Gastroesophageal sphincter (tissue), 3 donors: ENCODE measurements around the gene COL4A3.

Experiments
- CTCF ChIP-seq, 4 experiments: fragments of 200-600 bp in 2 of 4; fragments of 450-650 bp in 2 of 4; sonication (generic) in 1 of 4; IDR thresholded peaks; one replicate each; pipeline ENCODE4 v1.5.1; 2017 to 2019; ENCODE audit warnings: antibody characterized with exemption in 4 of 4, mild to moderate bottlenecking in 2 of 4, moderate library complexity in 2 of 4
- EP300 ChIP-seq: sonication (generic); formaldehyde crosslinking; IDR thresholded peaks from one replicate; pipeline ENCODE4 v1.6.1; 2017; ENCODE audit warnings: antibody characterized with exemption, mild to moderate bottlenecking
- POLR2A ChIP-seq, 2 donors: fragments of 450-650 bp; IDR thresholded peaks; one replicate each; pipeline ENCODE4 v1.6.1; 2017; ENCODE audit warnings: antibody characterized with exemption in 2 of 2, mild to moderate bottlenecking in 2 of 2, moderate library complexity in 1 of 2

- TF ChIP-seq CTCF (IDR thresholded peaks at IDR 0.05) (no peak), EP300 (no peak), POLR2A (IDR thresholded peaks at IDR 0.05) (no peak)
Measured at GRCh38 chr2:227347117-227347516, 182.7 kb downstream of the COL4A3 start.
